SK-N-MC (cell line): Measurements from ENCODE around the gene ABRAXAS1.

Source experiments
- EZH2 ChIP-seq: fragments of 200-600 bp; sonication (generic); IDR thresholded peaks from one replicate; pipeline ENCODE4 v1.6.1; 2017; ENCODE audit warnings: antibody characterized with exemption
- POLR2AphosphoS5 ChIP-seq: IDR thresholded peaks from 2 replicates; pipeline ENCODE4 v1.6.1; 2012; ENCODE audit warnings: mild to moderate bottlenecking, low read depth, low read length, borderline replicate concordance

- no peak for TF ChIP-seq POLR2AphosphoS5
- no peak for TF ChIP-seq EZH2
Observed at GRCh38 chr4:83473966-83474365, 10.9 kb downstream of the ABRAXAS1 start.
